Right lobe of liver (tissue), 6 donors: ENCODE measurements around the gene PACRG. TPM values are rescaled to one million over a fixed set of nuclear protein-coding genes. Genes with fewer than 3 reads are reported as not detected.
A peak's percentile ranks its signal among the peaks of the same experiment; 100 is the strongest.

Source experiments
- ATAC-seq, 4 donors: fragments of 200-7000 bp; cut with Tn5 transposase; one replicate each; pipeline ENCODE4 v1.9.1; 2020; ENCODE audit warnings: mild to moderate bottlenecking in 4 of 4, moderate library complexity in 4 of 4
- DNase-seq, 3 donors: peaks; one replicate each; pipeline ENCODE4 v3.0.0-alpha.2; 2020
- H3K27ac ChIP-seq, 3 donors: fragments of 200-600 bp; one replicate each; pipeline ENCODE4 v1.8.0; 2022
- H3K27me3 ChIP-seq, 2 donors: fragments of 200-600 bp; one replicate each; pipeline ENCODE4 v1.8.0; 2022
- H3K36me3 ChIP-seq, 4 donors: fragments of 200-600 bp; sonication (generic) in 1 of 4; one replicate each; pipeline versions ENCODE4 v1.5.1 to v1.8.0; 2017 to 2022; ENCODE audit warnings: control low read depth in 1 of 4
- H3K4me1 ChIP-seq, 4 donors: fragments of 200-600 bp; sonication (generic) in 1 of 4; one replicate each; pipeline versions ENCODE4 v1.5.1 to v1.8.0; 2017 to 2022; ENCODE audit warnings: control low read depth in 1 of 4
- H3K4me3 ChIP-seq, 3 donors: fragments of 200-600 bp; one replicate each; pipeline ENCODE4 v1.8.0; 2022
- H3K9me3 ChIP-seq, 4 donors: fragments of 200-600 bp; sonication (generic) in 1 of 4; one replicate each; pipeline versions ENCODE4 v1.5.1 to v1.8.0; 2017 to 2022; ENCODE audit warnings: control low read depth in 1 of 4
- POLR2A ChIP-seq: fragments of 450-650 bp; IDR thresholded peaks from one replicate; pipeline ENCODE4 v1.6.1; 2017; ENCODE audit warnings: antibody characterized with exemption, mild to moderate bottlenecking
- WGBS: methylation state at CpG from one replicate; pipeline ENCODE4 v1.1.6; 2018; ENCODE audit warnings: low coverage, low lambda C conversion rate; ENCODE audit not compliant: insufficient coverage; ENCODE audit errors: missing lambda C conversion rate; 5-methylcytosine and 5-hydroxymethylcytosine counted together
- intact Hi-C, 2 donors: fragments of 100-400 bp; cut with DNase I; formaldehyde crosslinking; loops; one replicate each; pipeline versions ENCODE4 v1.11.2 to v1.14.1; 2022
- total RNA-seq, 6 experiments: library from RNA; depleted of rRNA in 2 of 6; stranded (reverse); fragments of >200 nt in 2 of 6; fragmentation: NEBNext Ultra II Directional in 3 of 6; extraction: Animal tissue kit (Norgen Biotek cat#: 25700) in 3 of 6; gene quantifications; one replicate each; pipeline versions ENCODE4 v1.1.0 to v1.2.4, GENCODE V29; 2016 to 2023
- TF ChIP-seq, protein P1 (sequence below), 4 donors: fragments of 200-600 bp in 3 of 4; fragments of 450-650 bp in 1 of 4; IDR thresholded peaks; one replicate each; pipeline versions ENCODE4 v1.5.1 to v1.8.0; 2016 to 2022; ENCODE audit warnings: antibody characterized with exemption in 4 of 4, mild to moderate bottlenecking in 2 of 4
- donor health status: DM: no; HTN: yes; CAD: no.
- donor health status: DM: no; HTN: no; CAD: no.
- donor health status: DM: no; HTN: no; CAD: no.
- donor health status: DM: no; HTN: yes; CAD: no.
- donor health status: DM: no; HTN: yes; CAD: no.

PACRG gene
- total RNA-seq, 6 experiments from 2014 or later, result 0.25 to 5.3 (median 2.7) TPM

GRCh38 chr6:163207431-163208383, 479.9 kb downstream of the PACRG start:
- Histone ChIP-seq H3K36me3 (no peaks in the 10 kb centered on the region), H3K27me3 (no peaks in the 10 kb centered on the region), H3K9me3 (no peaks in the 10 kb centered on the region), H3K27ac (peak overlapping the region in 1 of 3 donors; percentile 20), H3K4me1 (peaks cover 0 to 13% (median 0%) of the 10 kb centered on the region in 4 donors), H3K4me3 (peak overlapping the region in 1 of 3 donors; percentile 15)
- intact Hi-C loops, result no loop called here
- TF ChIP-seq, protein P1, sequence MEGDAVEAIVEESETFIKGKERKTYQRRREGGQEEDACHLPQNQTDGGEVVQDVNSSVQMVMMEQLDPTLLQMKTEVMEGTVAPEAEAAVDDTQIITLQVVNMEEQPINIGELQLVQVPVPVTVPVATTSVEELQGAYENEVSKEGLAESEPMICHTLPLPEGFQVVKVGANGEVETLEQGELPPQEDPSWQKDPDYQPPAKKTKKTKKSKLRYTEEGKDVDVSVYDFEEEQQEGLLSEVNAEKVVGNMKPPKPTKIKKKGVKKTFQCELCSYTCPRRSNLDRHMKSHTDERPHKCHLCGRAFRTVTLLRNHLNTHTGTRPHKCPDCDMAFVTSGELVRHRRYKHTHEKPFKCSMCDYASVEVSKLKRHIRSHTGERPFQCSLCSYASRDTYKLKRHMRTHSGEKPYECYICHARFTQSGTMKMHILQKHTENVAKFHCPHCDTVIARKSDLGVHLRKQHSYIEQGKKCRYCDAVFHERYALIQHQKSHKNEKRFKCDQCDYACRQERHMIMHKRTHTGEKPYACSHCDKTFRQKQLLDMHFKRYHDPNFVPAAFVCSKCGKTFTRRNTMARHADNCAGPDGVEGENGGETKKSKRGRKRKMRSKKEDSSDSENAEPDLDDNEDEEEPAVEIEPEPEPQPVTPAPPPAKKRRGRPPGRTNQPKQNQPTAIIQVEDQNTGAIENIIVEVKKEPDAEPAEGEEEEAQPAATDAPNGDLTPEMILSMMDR (IDR thresholded peaks at IDR 0.05), result no peak
- no peak for TF ChIP-seq POLR2A
- DNase-seq (no peak), ATAC-seq (peak; percentile 66 to 91 (median 86))
- WGBS, result 66% methylated on average over 11 of the region's 11 CpGs

- ATAC-seq, result no peak
These were observed 481.2 kb downstream of the PACRG start for GRCh38 chr6:163209005-163209404.

GRCh38 chr6:163212123-163212522, 484.3 kb downstream of the PACRG start:
- Histone ChIP-seq H3K4me1 (peaks cover 0 to 13% (median 0%) of the 10 kb centered on the region in 4 donors), H3K27ac (no peak overlapping the region), H3K4me3 (no peak overlapping the region), H3K36me3 (no peaks in the 10 kb centered on the region), H3K9me3 (no peaks in the 10 kb centered on the region), H3K27me3 (no peaks in the 10 kb centered on the region)
- DNase-seq, result no peak
- no peak for ATAC-seq
- 80% methylated on average over 1 of the region's 1 CpG for WGBS
- intact Hi-C loops, result no loop called here
- TF ChIP-seq, protein P1 (IDR thresholded peaks at IDR 0.05), result no peak
- TF ChIP-seq POLR2A, result no peak

More at GRCh38 chr6:163209005-163209404, 481.2 kb downstream of the PACRG start:
- Histone ChIP-seq H3K27ac (no peak overlapping the region), H3K4me1 (peaks cover 0 to 13% (median 0%) of the 10 kb centered on the region in 4 donors), H3K27me3 (no peaks in the 10 kb centered on the region), H3K4me3 (no peak overlapping the region), H3K9me3 (no peaks in the 10 kb centered on the region), H3K36me3 (no peaks in the 10 kb centered on the region)
- TF ChIP-seq POLR2A, result no peak
- TF ChIP-seq, protein P1 (IDR thresholded peaks at IDR 0.05), result no peak
- DNase-seq, result no peak
- intact Hi-C loops, result no loop called here
- WGBS, result 49% methylated on average over 4 of the region's 4 CpGs

- Histone ChIP-seq H3K9me3 (no peaks in the 10 kb centered on the region), H3K4me3 (no peak overlapping the region), H3K27me3 (no peaks in the 10 kb centered on the region), H3K36me3 (no peaks in the 10 kb centered on the region), H3K27ac (no peak overlapping the region), H3K4me1 (no peaks in the 10 kb centered on the region)
- DNase-seq (no peak), ATAC-seq (no peak)
- intact Hi-C loops, result no loop called here
- WGBS, result 50% methylated on average over 1 of the region's 1 CpG
- TF ChIP-seq, protein P1 (IDR thresholded peaks at IDR 0.05), result no peak
- no peak for TF ChIP-seq POLR2A
These were observed 486.5 kb downstream of the PACRG start for GRCh38 chr6:163214259-163214658.
